SK-N-SH treated with all-trans-retinoic acid at 6 μM for 48 hours (cell line): ENCODE data around the gene SSX2IP.

Experiments
- ARNTL ChIP-seq: fragments of 450-650 bp; formaldehyde crosslinking; IDR thresholded peaks from 2 replicates; pipeline ENCODE4 v1.5.0; 2020; ENCODE audit warnings: low read depth, mild to moderate bottlenecking, moderate library complexity, borderline replicate concordance
- ISL1 ChIP-seq: fragments of 250-450 bp; sonication (Bioruptor Pico); IDR thresholded peaks from 2 replicates; pipeline ENCODE4 v2.1.2; 2022; ENCODE audit warnings: mild to moderate bottlenecking, moderate library complexity
- RARB ChIP-seq: fragments of 250-450 bp; sonication (Bioruptor Pico); IDR thresholded peaks from 2 replicates; pipeline ENCODE4 v1.8.0; 2021; ENCODE audit warnings: mild to moderate bottlenecking, moderate library complexity
- TOX ChIP-seq: fragments of 250-450 bp; sonication (Bioruptor Pico); IDR thresholded peaks from 2 replicates; pipeline ENCODE4 v1.8.0; 2021; ENCODE audit warnings: mild to moderate bottlenecking, moderate library complexity, borderline replicate concordance
- ZC3H10 ChIP-seq: fragments of 250-450 bp; sonication (Bioruptor Pico); IDR thresholded peaks from 2 replicates; pipeline ENCODE4 v1.5.1; 2021; ENCODE audit warnings: mild to moderate bottlenecking, moderate library complexity
- TF ChIP-seq, protein P1 (sequence below): fragments of 250-450 bp; sonication (Bioruptor Pico); IDR thresholded peaks from 2 replicates; pipeline ENCODE4 v1.5.1; 2021; ENCODE audit warnings: mild to moderate bottlenecking, moderate library complexity
- TF ChIP-seq, protein P2 (sequence below): fragments of 250-450 bp; sonication (Bioruptor Pico); IDR thresholded peaks from 2 replicates; pipeline ENCODE4 v1.8.0; 2020; ENCODE audit warnings: mild to moderate bottlenecking, moderate library complexity, borderline replicate concordance
- TF ChIP-seq, protein P3 (sequence below): fragments of 250-450 bp; sonication (Bioruptor Pico); IDR thresholded peaks from 2 replicates; pipeline ENCODE4 v1.8.0; 2021; ENCODE audit warnings: low read depth, mild to moderate bottlenecking, moderate library complexity, borderline replicate concordance
- TF ChIP-seq, protein P4 (sequence below): fragments of 250-450 bp; sonication (Bioruptor Pico); IDR thresholded peaks from 2 replicates; pipeline ENCODE4 v1.5.1; 2020; ENCODE audit warnings: low read depth, mild to moderate bottlenecking, moderate library complexity

DNA sequence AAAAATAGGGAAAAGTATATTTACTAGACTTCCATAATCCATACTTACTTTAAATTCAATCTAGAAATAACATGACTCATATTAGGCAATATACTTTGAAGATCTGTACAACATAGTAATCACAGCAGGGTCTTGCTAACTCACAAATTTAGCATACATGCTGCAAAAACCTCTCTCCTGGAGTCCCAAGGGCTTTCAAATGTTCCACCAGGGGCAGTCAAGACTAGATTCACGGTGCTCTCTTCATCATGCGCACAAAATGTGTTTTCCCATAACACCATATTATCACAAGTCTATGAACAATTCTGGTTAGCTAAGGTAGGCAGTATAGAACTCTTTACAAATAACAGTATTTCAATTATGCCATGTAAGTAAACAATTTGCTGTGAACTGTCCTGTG is 45.8 kb downstream of the SSX2IP start:
- TF ChIP-seq, protein P1, sequence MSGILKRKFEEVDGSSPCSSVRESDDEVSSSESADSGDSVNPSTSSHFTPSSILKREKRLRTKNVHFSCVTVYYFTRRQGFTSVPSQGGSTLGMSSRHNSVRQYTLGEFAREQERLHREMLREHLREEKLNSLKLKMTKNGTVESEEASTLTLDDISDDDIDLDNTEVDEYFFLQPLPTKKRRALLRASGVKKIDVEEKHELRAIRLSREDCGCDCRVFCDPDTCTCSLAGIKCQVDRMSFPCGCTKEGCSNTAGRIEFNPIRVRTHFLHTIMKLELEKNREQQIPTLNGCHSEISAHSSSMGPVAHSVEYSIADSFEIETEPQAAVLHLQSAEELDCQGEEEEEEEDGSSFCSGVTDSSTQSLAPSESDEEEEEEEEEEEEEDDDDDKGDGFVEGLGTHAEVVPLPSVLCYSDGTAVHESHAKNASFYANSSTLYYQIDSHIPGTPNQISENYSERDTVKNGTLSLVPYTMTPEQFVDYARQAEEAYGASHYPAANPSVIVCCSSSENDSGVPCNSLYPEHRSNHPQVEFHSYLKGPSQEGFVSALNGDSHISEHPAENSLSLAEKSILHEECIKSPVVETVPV (CRISPR knock-in tag), result no peak
- TF ChIP-seq ISL1 (no peak), TOX (CRISPR knock-in tag) (no peak), ZC3H10 (CRISPR knock-in tag) (no peak), RARB (CRISPR knock-in tag) (no peak), ARNTL (CRISPR knock-in tag) (no peak)
- TF ChIP-seq, protein P2, sequence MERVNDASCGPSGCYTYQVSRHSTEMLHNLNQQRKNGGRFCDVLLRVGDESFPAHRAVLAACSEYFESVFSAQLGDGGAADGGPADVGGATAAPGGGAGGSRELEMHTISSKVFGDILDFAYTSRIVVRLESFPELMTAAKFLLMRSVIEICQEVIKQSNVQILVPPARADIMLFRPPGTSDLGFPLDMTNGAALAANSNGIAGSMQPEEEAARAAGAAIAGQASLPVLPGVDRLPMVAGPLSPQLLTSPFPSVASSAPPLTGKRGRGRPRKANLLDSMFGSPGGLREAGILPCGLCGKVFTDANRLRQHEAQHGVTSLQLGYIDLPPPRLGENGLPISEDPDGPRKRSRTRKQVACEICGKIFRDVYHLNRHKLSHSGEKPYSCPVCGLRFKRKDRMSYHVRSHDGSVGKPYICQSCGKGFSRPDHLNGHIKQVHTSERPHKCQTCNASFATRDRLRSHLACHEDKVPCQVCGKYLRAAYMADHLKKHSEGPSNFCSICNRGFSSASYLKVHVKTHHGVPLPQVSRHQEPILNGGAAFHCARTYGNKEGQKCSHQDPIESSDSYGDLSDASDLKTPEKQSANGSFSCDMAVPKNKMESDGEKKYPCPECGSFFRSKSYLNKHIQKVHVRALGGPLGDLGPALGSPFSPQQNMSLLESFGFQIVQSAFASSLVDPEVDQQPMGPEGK (CRISPR knock-in tag), result no peak
- TF ChIP-seq, protein P3, sequence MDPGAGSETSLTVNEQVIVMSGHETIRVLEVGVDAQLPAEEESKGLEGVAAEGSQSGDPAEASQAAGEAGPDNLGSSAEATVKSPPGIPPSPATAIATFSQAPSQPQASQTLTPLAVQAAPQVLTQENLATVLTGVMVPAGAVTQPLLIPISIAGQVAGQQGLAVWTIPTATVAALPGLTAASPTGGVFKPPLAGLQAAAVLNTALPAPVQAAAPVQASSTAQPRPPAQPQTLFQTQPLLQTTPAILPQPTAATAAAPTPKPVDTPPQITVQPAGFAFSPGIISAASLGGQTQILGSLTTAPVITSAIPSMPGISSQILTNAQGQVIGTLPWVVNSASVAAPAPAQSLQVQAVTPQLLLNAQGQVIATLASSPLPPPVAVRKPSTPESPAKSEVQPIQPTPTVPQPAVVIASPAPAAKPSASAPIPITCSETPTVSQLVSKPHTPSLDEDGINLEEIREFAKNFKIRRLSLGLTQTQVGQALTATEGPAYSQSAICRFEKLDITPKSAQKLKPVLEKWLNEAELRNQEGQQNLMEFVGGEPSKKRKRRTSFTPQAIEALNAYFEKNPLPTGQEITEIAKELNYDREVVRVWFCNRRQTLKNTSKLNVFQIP (CRISPR knock-in tag), result no peak
- TF ChIP-seq, protein P4, sequence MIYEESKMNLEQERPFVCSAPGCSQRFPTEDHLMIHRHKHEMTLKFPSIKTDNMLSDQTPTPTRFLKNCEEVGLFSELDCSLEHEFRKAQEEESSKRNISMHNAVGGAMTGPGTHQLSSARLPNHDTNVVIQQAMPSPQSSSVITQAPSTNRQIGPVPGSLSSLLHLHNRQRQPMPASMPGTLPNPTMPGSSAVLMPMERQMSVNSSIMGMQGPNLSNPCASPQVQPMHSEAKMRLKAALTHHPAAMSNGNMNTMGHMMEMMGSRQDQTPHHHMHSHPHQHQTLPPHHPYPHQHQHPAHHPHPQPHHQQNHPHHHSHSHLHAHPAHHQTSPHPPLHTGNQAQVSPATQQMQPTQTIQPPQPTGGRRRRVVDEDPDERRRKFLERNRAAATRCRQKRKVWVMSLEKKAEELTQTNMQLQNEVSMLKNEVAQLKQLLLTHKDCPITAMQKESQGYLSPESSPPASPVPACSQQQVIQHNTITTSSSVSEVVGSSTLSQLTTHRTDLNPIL (CRISPR knock-in tag), result no peak
